COR-L47 (cell line): ENCODE data around the gene LILRA2.
"Not testable (repeated sequence)": the region's sequence is repeated elsewhere in the genome, so short reads cannot be mapped to it uniquely, and the experiment has no call there.

Experiments used
- DNase-seq: peaks from one replicate; lab custom pipeline; 2025; lab: John Stamatoyannopoulos, UW

LILRA2 gene

GRCh38 chr19:54573330-54573872 is at the start of gene LILRA2:
LILRA2 (plus strand) TSS chr19:54573790; CDS start chr19:54573879, 89 bp downstream.
- no peak for DNase-seq

- DNase-seq: no peak
These were observed 48.0 kb upstream of the LILRA2 start for GRCh38 chr19:54525636-54526035.

GRCh38 chr19:54526972-54527371 is 46.6 kb upstream of the LILRA2 start:
- DNase-seq: no peak

GRCh38 chr19:54530866-54531265 is 42.7 kb upstream of the LILRA2 start:
- peak; percentile 4 for DNase-seq

- DNase-seq: no peak
These were observed 41.1 kb upstream of the LILRA2 start for GRCh38 chr19:54532528-54532927.

- no peak for DNase-seq
These were observed 40.1 kb upstream of the LILRA2 start for GRCh38 chr19:54533476-54533875.

- no peak for DNase-seq
These were observed 39.4 kb upstream of the LILRA2 start for GRCh38 chr19:54534156-54534555.

GRCh38 chr19:54535601-54536000 is 38.0 kb upstream of the LILRA2 start:
- DNase-seq: no peak

- DNase-seq: no peak
These were observed 36.6 kb upstream of the LILRA2 start for GRCh38 chr19:54536956-54537355.

GRCh38 chr19:54541712-54542111 is 31.9 kb upstream of the LILRA2 start:
- no peak for DNase-seq

- DNase-seq: no peak
These were observed 24.8 kb upstream of the LILRA2 start for GRCh38 chr19:54548806-54549205.

GRCh38 chr19:54549224-54549623 is 24.4 kb upstream of the LILRA2 start:
- DNase-seq: no peak

GRCh38 chr19:54551293-54551692 is 22.3 kb upstream of the LILRA2 start:
- DNase-seq: no peak

GRCh38 chr19:54551950-54552912 is 21.4 kb upstream of the LILRA2 start:
- no peak for DNase-seq

- no peak for DNase-seq
These were observed 20.7 kb upstream of the LILRA2 start for GRCh38 chr19:54552913-54553310.

GRCh38 chr19:54554006-54554405 is 19.6 kb upstream of the LILRA2 start:
- DNase-seq: no peak

GRCh38 chr19:54554896-54555295 is 18.7 kb upstream of the LILRA2 start:
- no peak for DNase-seq

GRCh38 chr19:54556194-54556593 is 17.4 kb upstream of the LILRA2 start:
- DNase-seq: no peak

- no peak for DNase-seq
These were observed 15.3 kb upstream of the LILRA2 start for GRCh38 chr19:54558339-54558738.

GRCh38 chr19:54560881-54561385 is 12.7 kb upstream of the LILRA2 start:
- DNase-seq: no peak

GRCh38 chr19:54561840-54562239 is 11.8 kb upstream of the LILRA2 start:
- DNase-seq: peak; percentile 57

GRCh38 chr19:54563206-54563605 is 10.4 kb upstream of the LILRA2 start:
- DNase-seq: not testable (repeated sequence)

- DNase-seq: no peak
These were observed 3.3 kb upstream of the LILRA2 start for GRCh38 chr19:54570316-54570715.
